Smooth muscle cell (in vitro differentiated cells): Measurements from ENCODE around the gene ANTKMT. TPM values are rescaled to one million over a fixed set of nuclear protein-coding genes. Genes with fewer than 3 reads are reported as not detected.

ENCODE experiments used
- DNase-seq: peaks from one replicate; lab custom pipeline; 2025; ENCODE audit not compliant: unreplicated experiment; lab: John Stamatoyannopoulos, UW
- H2AFZ ChIP-seq: fragments of 200-600 bp; sonication (generic); 2 replicates; pipeline ENCODE4 v1.6.0; 2016; ENCODE audit warnings: antibody characterized with exemption, low read depth, mild to moderate bottlenecking
- H3F3A ChIP-seq: fragments of 200-600 bp; sonication (generic); 2 replicates; pipeline ENCODE4 v1.6.0; 2017; ENCODE audit warnings: antibody characterized with exemption, low read depth
- H3K27ac ChIP-seq: fragments of 200-600 bp; sonication (generic); 2 replicates; pipeline ENCODE4 v1.5.1; 2016; ENCODE audit warnings: low read depth, mild to moderate bottlenecking
- H3K27me3 ChIP-seq: fragments of 200-600 bp; sonication (generic); 2 replicates; pipeline ENCODE4 v1.6.1; 2016; ENCODE audit warnings: low read depth, mild to moderate bottlenecking
- H3K36me3 ChIP-seq: fragments of 200-600 bp; sonication (generic); 2 replicates; pipeline ENCODE4 v1.5.1; 2016; ENCODE audit warnings: low read depth
- H3K4me1 ChIP-seq: fragments of 200-600 bp; sonication (generic); 2 replicates; pipeline ENCODE4 v1.5.1; 2016; ENCODE audit warnings: low read depth
- H3K4me2 ChIP-seq: fragments of 200-600 bp; sonication (generic); 2 replicates; pipeline ENCODE4 v1.6.0; 2016; ENCODE audit warnings: mild to moderate bottlenecking
- H3K4me3 ChIP-seq: fragments of 200-600 bp; sonication (generic); 2 replicates; pipeline ENCODE4 v1.5.1; 2016; ENCODE audit warnings: mild to moderate bottlenecking
- H3K79me2 ChIP-seq: fragments of 200-600 bp; sonication (generic); 2 replicates; pipeline ENCODE4 v1.6.0; 2016; ENCODE audit warnings: low read depth, mild to moderate bottlenecking
- H3K9ac ChIP-seq: fragments of 200-600 bp; sonication (generic); 2 replicates; pipeline ENCODE4 v1.6.0; 2016; ENCODE audit warnings: low read depth
- H3K9me3 ChIP-seq: fragments of 200-600 bp; sonication (generic); replicated peaks from 2 replicates; pipeline ENCODE4 v1.5.1; 2016; ENCODE audit warnings: low read depth
- H4K20me1 ChIP-seq: fragments of 200-600 bp; sonication (generic); 2 replicates; pipeline ENCODE4 v1.6.0; 2016; ENCODE audit warnings: low read depth
- WGBS: methylation state at CpG from one replicate; pipeline ENCODE4 v1.1.7; 2016; ENCODE audit warnings: low lambda C conversion rate; 5-methylcytosine and 5-hydroxymethylcytosine counted together
- polyA plus RNA-seq: library from polyadenylated mRNA; unstranded; fragments of >200 nt; fragmentation: Nextera tagmentation; extraction: Ambion mirVana; gene quantifications from 2 replicates; pipeline ENCODE4 v1.2.1, GENCODE V29; 2016
- total RNA-seq: library from RNA; depleted of rRNA; stranded (reverse); fragments of >200 nt; gene quantifications from 2 replicates; pipeline ENCODE4 v1.2.3, GENCODE V29; 2014
- TF ChIP-seq, protein P1 (sequence below): fragments of 200-600 bp; sonication (generic); IDR thresholded peaks from 2 replicates; pipeline ENCODE4 v1.5.1; 2017; ENCODE audit warnings: borderline replicate concordance, mild to moderate bottlenecking, antibody characterized with exemption; ENCODE audit not compliant: insufficient read depth, poor library complexity, severe bottlenecking

ANTKMT gene
- total and polyA plus RNA-seq, 2 experiments from 2014 or later: 15.6 to 39.8 TPM

DNA sequence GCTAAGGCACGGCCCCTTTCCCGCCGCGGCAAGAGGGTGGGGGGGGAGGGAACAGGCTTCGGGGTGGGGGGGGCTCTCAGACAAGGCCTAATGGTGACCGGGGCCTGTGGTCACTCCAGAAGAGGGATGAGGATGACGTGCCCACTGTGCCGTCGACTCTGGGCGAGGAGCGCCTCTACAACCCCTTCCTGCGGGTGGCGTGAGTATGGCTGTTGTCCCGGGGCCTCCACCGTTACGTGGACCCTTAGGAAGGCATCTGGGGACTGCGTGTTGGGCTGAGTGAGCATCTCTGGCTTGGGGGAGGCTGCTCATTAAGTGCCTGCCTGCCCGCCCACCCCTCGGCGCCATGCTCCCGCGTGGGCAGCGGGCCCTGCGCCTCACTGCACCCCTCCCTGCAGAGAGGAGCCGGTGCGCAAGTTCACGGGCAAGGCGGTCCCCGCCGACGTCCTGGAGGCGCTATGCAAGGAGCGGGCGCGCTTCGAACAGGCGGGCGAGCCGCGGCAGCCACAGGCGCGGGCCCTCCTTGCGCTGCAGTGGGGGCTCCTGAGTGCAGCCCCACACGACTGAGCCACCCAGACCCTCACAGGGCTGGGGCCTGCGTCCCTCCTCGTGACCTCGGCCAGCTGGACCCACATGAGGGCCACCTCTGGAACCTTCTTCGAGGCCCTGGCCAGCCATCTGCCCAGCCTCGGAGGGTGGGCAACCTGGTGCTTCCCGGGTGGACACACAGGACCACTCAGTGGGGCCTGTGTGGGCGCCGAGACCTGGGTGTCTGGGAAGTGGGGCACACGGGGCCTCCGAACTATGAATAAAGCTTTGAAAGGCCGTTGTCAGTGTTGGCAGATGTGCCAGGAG, 8.2 kb downstream of the ANTKMT start:
- Histone ChIP-seq H3K27ac (no peak overlapping the region), H3K4me3 (peak overlapping the region; percentile 69), H3K4me1 (peaks cover 10% of the 10 kb centered on the region), H3K9ac (no peak overlapping the region), H3K79me2 (no peaks in the 10 kb centered on the region), H3K27me3 (no peaks in the 10 kb centered on the region), H3K4me2 (peak overlapping the region; percentile 99), H3K36me3 (no peaks in the 10 kb centered on the region), H4K20me1 (no peaks in the 10 kb centered on the region), H2AFZ (no peak overlapping the region), H3K9me3 (no peaks in the 10 kb centered on the region), H3F3A (peaks cover 4% of the 10 kb centered on the region)
- DNase-seq: no peak
- TF ChIP-seq, protein P1, sequence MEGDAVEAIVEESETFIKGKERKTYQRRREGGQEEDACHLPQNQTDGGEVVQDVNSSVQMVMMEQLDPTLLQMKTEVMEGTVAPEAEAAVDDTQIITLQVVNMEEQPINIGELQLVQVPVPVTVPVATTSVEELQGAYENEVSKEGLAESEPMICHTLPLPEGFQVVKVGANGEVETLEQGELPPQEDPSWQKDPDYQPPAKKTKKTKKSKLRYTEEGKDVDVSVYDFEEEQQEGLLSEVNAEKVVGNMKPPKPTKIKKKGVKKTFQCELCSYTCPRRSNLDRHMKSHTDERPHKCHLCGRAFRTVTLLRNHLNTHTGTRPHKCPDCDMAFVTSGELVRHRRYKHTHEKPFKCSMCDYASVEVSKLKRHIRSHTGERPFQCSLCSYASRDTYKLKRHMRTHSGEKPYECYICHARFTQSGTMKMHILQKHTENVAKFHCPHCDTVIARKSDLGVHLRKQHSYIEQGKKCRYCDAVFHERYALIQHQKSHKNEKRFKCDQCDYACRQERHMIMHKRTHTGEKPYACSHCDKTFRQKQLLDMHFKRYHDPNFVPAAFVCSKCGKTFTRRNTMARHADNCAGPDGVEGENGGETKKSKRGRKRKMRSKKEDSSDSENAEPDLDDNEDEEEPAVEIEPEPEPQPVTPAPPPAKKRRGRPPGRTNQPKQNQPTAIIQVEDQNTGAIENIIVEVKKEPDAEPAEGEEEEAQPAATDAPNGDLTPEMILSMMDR: no peak
- WGBS: 65% methylated on average over 49 of the region's 55 CpGs

- peaks cover 4% of the 10 kb centered on the region for H3F3A ChIP-seq
- no peak overlapping the region for H3K27ac ChIP-seq
- H2AFZ ChIP-seq: no peak overlapping the region
- TF ChIP-seq, protein P1: no peak
- H4K20me1 ChIP-seq: no peaks in the 10 kb centered on the region
- 96% methylated on average over 37 of the region's 37 CpGs for WGBS
- H3K9ac ChIP-seq: no peak overlapping the region
- no peaks in the 10 kb centered on the region for H3K36me3 ChIP-seq
- DNase-seq: no peak
- H3K4me1 ChIP-seq: peaks cover 10% of the 10 kb centered on the region
- H3K4me3 ChIP-seq: no peak overlapping the region
- H3K79me2 ChIP-seq: no peaks in the 10 kb centered on the region
- H3K9me3 ChIP-seq: no peaks in the 10 kb centered on the region
- no peak overlapping the region for H3K4me2 ChIP-seq
- no peaks in the 10 kb centered on the region for H3K27me3 ChIP-seq
Observed at GRCh38 chr16:729768-730665, 9.1 kb downstream of the ANTKMT start.

GRCh38 chr16:730666-731509, 9.9 kb downstream of the ANTKMT start:
- no peaks in the 10 kb centered on the region for H3K9me3 ChIP-seq
- TF ChIP-seq, protein P1: no peak
- no peak overlapping the region for H3K27ac ChIP-seq
- no peaks in the 10 kb centered on the region for H3K36me3 ChIP-seq
- H3F3A ChIP-seq: peaks cover 4% of the 10 kb centered on the region
- H3K79me2 ChIP-seq: no peaks in the 10 kb centered on the region
- no peak overlapping the region for H3K4me3 ChIP-seq
- no peak for DNase-seq
- no peaks in the 10 kb centered on the region for H4K20me1 ChIP-seq
- no peaks in the 10 kb centered on the region for H3K27me3 ChIP-seq
- WGBS: 93% methylated on average over 22 of the region's 22 CpGs
- H3K9ac ChIP-seq: no peak overlapping the region
- H3K4me2 ChIP-seq: no peak overlapping the region
- no peak overlapping the region for H2AFZ ChIP-seq
- peaks cover 10% of the 10 kb centered on the region for H3K4me1 ChIP-seq
